HG03025 (cell line): ENCODE data around the gene BTK.

Source experiments
- ATAC-seq: cut with Tn5 transposase; IDR thresholded peaks from one replicate; pipeline ENCODE4 v1.9.1; 2021; ENCODE audit warnings: mild to moderate bottlenecking, moderate library complexity; ENCODE audit not compliant: unreplicated experiment, low FRiP score

The BTK gene

DNA sequence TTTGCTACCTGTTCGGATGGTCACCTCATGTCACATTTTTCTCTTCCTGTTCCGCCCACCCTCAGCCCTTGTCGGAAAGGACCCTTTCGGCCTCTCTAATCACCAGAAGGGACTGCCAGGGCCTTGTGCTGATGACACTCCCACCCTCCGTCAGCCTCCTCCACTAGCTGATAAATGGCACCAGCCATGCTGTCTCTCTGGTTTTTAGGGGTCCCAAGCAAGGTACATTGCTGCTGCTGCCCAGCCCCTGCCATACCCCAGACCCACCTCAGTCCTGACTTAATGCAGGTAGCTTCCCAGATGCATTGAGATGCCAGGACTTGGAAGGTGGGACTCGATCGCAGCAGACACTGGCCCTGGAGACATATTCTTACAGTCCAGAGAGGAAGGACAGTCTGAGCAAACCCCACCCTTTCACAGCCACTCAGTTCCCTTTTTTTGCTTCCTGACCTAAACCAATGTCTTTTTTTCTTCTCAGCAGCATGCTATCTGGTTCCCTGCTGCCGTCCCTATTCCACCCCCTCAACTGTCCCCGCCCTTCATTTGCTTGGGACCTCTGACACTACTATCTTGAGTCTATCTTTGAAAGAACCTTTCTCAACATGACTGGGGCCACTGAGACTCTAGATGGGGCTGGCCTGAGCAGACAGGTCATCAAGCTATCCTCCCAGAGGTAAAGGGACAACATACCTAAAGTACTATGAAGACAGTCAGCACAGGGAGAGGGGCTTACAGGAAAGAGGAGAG is at the start of gene BTK:
Gene BTK, minus strand, starts transcription at position 397 of the 747 bp plus-strand sequence. CDS start 10,907 bp downstream, outside the sequence.
- ATAC-seq, result peak; percentile 71

DNA sequence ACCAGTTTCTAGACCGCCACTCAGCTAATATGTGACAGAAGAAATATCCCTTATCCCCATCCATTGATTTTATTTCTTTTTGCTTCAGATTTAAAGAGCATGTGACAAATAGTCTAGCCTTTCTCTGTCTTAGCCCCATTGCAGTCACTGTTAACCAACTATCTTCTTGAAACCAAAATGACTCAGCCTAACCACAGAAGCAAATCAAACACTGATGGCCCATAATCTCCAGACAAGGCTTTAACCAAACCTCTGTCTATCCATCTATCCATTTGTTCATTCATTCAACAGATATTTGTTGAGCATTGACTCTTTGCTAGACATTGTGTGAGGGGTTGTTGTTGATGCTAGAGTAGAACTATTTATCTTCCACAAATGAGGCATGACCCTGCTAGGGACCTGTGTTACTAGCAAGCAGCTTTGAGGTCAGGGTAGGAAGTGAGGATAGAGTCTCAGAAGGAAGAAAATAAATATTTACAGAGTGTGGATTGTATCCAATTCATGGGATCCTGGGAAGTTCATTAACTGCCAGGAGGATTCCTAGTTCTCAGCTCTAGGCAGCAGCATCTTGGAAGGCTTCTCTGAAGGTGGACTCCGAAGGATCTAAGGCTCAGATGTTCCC is 44.6 kb upstream of the BTK start:
- peak; percentile 74 for ATAC-seq

DNA sequence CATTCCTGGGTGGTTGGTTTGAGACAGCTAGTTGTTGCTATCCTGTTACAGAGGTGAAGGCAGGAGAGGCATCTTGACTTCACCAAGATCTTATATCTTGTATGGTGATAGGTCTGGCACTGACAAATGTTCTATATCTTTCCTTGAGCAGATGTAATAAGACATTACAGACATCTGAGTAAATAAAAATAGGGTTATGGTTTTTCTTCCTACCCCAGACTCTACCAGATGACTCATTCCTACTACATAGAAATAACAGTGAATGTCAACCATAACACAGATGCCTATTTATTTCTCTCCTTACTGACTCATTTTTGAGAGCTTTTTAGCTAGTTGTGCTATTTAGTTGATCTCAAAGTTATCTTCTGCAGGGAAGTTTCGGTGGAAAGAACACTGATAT is 43.9 kb upstream of the BTK start:
- peak; percentile 45 for ATAC-seq

DNA sequence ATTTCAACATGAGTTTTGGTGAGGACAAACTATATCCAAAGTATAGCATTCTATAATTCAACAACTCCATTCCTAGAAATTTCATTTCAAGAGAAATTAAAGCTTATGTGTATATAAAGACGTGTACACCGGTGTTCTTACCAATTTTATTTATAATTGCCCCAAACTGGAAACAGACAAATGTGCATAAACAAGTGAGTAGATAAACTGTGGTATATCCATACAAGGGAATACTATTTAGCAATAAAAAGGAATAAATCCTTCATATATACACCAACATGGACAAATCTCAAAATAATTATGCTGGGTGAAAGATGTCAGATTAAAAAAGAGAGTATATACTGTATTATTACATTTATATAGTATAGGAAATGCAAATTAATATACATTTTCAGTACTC is 42.0 kb upstream of the BTK start:
- no peak for ATAC-seq

DNA sequence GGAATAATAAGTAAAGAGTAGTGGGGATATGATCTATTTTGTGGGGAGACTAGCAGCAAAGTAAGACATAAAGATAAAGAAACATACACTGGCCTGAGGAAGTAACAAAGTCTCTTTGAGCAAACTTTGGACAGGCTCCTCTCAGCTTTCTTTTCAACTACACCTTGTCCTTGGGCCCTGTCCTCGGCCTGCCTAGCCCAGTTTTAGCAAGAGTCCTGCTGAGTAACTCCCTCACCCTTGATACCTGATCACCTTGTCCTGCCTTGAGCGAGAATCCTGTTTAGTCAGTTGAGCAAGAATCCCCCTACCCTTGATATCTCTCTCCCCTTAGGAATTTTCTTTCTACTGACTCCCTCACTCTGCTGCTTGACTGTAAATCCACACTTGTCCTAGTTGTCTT is 33.5 kb upstream of the BTK start:
- no peak for ATAC-seq

DNA sequence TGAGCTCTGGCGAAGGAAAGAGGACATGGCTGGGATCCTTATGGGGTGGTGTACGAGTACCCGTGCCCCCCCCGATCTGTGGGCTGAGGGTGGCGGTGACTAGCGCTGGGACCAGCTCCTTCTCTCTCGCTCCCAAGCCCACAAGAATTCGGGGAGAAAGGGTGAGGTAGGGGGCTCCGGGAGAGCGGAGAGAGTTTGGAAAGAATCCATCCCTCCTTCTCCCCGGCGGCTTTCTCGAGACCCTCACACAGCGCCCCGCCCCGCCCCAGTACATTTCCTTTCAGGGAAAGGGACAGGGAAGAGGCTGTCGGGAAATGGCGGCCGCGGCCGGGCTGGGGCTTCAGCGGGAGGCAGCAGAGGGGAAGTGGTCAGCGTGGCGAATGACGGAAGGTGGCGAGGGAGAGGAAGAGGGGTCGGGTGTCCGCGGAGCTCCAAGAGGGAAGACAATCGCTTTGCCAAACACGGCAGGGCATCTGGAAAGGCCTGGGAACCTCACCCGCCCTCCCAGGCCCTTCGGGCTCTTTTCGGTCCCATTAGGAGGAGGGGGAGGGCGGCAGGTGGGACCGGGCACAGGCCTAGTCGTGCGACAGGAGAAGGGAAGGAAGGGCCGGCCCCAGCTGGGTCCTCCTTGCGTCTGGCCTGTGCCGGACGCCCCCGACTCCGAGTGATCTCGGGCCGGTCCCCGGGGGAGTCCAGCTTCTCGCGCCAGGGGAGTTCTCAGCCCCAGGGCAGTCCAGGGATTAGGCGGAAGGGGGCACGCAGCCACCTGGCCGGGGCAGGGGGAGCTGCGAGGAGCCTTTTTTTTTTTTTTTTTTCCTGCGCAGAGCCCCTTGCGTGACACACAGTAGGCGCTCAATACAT is 32.2 kb upstream of the BTK start:
- no peak for ATAC-seq

DNA sequence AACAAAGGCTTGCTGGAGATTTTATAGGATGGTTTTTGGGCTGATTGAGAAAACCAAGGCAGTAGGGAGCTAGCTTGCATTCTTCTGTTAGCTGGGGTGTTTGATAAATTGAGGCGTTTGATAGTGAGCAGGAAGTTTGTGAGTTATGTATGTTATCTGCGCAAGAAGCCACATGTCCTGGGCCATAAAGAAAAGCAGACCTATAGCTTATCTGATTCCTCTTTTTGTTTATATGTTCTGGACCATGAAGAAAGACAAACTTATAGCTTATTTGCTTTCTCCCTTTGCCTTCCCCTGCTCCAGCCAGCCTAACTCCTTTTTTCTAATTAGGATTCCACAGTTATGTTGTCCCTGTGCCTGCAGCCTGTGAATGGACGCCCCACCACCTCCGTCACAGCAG is 31.2 kb upstream of the BTK start:
- no peak for ATAC-seq

DNA sequence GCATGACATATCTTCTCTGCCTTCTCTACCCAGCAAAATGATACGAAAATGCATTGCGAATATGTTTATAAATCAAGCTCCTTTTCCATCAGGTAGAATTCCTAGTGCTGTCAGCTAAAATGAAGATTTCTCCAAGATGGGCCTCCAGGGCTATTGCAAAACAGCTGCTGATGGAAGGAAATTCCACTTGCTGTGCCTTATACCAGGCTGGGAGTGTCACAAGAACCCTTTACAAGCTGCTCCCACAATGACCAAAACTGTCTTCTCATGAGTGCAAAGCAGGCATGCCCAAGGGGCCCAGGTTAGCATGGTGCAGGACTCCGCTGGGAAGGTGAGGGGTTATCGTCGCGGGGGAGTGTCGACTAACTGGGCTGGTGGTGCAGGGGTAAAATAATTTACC is 30.7 kb upstream of the BTK start:
- no peak for ATAC-seq

DNA sequence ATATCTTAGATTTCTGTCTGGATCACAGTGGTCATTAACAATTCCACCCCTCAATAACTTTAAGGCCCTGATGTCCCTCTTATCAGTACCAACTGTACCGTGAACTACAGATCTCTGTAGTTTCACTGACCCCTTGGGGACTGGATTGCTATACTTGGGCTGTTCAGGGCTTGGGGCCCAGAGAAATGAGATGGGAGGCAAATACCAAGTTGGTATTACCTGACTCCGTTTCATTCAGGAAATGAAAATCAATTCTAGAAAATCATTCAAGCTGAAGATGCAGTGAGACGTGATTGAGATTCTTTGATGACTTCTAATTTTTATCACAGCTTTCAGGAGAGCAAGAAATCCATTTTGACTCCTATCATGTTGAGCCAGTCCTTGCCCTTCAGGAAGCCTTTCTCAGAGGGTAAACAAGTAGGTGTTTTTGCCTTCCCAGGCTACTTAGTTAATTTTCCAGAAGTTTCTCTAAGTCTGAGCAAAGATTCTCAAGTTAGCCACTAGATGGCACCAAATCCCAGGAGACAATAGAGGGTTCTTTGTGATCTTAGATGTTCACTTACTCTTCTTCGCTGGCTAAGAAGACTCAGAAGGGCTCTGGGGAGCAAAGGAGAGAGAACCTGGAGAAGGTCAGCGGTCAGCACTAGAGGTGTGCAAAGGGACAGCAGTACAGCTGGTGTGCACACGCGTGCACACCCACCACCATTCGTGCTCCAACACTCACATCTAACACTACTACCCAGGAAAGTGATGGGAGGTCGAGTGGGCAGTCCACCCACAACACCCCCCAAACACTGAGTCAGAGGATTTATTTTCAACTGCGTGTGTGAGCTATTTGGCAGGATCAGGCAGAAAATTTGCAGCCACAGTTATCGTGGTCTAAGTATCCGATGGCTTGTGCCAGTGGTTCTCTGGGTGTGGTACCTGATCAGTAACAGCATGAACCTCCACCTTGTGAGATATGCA is 29.5 kb upstream of the BTK start:
- ATAC-seq, result peak; percentile 19

DNA sequence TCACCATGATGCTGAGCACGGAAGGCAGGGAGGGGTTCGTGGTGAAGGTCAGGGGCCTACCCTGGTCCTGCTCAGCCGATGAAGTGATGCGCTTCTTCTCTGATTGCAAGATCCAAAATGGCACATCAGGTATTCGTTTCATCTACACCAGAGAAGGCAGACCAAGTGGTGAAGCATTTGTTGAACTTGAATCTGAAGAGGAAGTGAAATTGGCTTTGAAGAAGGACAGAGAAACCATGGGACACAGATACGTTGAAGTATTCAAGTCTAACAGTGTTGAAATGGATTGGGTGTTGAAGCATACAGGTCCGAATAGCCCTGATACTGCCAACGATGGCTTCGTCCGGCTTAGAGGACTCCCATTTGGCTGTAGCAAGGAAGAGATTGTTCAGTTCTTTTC is 26.0 kb upstream of the BTK start:
- no peak for ATAC-seq

DNA sequence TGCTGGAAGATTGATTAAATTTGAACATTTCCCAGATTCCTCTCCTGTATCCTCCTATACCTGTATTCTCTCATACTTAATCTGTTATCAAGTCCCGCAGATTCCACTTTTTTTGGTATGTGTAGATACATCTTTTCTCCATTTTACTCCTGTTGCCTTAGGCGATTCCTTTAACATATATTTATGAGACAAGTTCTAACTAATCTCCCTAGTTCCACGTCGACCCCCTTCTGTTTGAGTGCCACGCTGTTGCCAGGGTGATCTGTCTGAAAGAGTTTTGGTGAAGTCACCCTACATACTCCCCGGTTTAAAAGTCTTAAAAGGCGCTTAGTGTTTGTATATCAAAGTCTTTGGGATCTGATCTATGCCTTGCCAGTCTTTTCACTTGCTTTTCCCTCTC is 24.5 kb upstream of the BTK start:
- no peak for ATAC-seq

DNA sequence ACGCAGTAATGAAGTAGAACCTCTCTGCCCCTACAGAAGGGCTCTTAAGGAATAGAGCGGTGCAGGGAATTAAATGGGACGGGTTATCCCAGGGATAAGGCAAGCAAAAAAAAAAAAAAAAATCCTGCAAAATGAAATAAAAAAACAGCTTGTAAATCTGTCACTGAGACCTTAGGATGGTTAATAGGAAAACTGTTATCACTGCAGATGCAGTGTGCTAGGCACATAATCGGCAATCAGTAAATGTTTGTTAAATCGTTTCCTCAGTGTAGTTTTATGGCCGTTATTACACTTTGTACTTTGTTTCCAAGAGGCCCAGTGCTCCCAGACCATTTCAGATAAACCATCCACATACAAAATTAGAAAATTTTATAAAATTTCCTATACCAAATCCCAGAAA is 23.1 kb upstream of the BTK start:
- no peak for ATAC-seq

DNA sequence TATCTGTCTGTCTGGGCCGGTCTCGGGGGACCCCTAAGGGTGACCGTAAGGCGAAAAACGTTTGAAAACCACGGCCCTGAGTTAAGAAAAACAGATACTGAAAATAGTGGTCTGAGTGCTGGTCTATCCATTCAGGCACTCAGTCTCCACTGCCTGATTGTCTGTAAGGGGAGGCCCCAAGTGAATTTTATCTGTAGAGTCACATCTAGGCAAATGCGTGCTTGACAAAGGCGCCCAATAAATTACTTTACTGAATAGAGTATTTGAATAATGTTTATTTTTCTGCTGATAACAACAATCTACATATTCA is 22.5 kb upstream of the BTK start:
- peak; percentile 33 for ATAC-seq

DNA sequence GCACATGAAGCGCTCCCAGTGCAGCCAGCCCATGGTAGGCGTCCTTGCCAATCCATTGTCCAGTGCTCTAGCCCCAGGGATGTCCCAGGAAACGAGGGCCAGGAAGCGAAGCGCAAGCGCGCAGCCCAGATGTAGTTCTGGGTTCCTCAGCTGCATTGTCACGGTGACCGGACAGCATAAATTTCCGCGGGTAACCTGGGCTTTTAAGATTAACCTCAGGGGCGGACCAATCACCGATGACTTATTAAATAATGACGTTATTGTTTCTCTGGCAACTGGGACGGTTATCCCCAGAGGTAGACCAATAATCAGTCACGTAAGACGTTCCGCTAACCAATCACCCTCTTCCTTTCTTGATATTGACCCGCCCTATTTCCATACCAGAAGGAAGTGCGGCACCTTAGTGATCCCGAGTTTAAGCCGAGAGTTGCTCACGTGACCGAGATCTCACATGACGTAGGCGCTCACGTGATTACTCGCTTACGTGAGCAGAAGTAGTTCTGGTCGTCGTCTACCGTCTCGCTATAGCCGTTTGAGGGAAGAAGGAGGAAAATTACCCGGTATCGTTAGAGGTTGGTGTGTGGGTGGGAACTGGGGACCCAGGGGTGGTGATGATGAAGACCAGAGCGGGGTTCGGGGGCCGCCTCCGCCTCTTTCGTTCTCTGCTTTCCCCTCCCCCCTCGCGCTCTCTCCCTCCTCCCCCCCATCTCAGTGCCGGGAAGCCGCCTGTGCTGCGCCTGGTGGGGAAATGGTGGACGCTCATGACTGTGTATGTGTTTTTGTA is 21.9 kb upstream of the BTK start, which contains the start of the genes GLA and HNRNPH2:
Gene GLA, minus strand, starts transcription at position 178 of the 784 bp plus-strand sequence. Its CDS starts 22 bp downstream, at position 156.
Gene HNRNPH2, plus strand, starts transcription at position 475 of the 784 bp plus-strand sequence. CDS start 3,767 bp downstream, outside the sequence.
- ATAC-seq, result peak; percentile 94

DNA sequence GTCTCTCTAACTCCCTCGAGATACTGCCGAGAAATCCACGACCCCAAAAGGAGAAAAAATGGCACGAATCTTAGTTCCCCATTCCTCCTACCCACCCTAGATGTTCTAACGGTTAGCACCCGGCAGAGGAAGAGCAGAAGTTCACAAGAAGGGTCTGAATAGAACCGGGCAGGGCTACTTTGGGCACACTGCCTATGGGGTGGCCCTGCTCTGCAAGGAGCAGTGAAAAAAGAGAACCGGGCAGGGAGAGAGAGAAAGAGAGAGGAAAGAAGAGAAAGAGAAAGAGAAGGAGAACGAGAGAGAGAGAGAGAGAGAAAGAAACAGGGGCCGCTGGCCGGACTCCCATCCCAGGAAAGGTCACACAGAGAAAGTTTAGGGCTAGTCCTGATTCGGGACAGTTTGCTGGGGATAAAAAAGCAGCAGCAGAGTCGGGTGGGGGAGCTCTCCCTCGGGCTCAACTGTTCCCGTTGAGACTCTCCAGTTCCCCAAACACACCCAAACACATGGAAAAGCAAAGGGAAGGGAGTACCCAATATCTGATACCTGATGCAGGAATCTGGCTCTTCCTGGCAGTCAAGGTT is 21.3 kb upstream of the BTK start:
- no peak for ATAC-seq

DNA sequence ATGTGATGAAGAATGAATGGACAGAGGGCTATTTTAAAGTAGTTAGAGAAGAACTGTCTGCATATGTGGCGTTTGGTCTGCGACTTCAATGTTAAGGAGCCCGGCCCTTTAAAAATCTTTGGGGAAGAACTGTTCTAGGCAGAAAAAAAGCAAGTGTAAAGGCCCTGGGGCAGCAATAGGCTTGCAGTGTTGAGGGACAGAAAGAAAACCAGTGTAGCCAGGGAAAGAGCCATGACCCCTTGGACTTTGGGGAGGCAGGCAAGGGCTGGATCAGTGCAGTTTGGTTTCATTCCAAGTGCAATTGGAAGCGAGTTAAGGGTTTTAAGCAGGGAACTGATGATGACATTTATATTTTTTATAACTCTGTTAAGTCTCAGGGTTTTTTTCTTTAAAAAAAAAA is 13.8 kb upstream of the BTK start:
- ATAC-seq, result no peak

DNA sequence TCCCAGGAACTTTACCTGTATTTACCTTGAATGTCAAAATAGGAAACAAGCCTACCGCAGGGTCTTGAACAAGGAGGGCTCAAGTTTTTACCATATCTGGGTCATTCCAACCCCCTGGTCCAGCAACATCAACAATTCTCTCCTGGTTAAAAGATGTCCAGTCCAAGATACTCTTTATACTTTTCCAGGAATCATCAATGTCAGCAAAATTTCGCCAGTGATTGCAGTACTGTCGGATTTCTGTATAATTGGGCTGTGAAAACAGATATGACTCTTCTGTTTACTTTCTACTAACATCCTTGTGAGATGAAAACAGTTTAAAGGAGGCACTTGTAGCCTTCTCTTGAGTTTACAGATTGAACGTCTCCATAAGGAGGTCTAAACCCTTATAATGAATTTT is 12.7 kb upstream of the BTK start:
- ATAC-seq, result no peak

DNA sequence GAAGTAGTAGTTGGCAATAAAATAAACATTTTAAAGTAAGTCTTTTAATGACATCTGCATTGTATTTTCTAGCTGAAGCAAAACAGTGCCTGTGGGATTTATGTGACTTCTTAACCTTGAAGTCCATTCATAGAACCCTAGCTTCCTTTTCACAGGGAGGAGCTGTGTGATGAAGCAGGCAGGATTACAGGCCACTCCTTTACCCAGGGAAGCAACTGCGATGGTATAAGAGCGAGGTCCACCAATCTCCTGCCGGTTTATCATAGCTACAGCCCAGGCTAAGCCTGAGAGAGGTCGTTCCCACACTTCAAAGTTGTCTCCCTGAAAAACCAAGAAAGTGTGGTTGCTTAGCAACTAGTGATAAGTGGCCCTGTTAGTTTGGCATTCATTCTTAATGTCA is 11.8 kb upstream of the BTK start:
- no peak for ATAC-seq

DNA sequence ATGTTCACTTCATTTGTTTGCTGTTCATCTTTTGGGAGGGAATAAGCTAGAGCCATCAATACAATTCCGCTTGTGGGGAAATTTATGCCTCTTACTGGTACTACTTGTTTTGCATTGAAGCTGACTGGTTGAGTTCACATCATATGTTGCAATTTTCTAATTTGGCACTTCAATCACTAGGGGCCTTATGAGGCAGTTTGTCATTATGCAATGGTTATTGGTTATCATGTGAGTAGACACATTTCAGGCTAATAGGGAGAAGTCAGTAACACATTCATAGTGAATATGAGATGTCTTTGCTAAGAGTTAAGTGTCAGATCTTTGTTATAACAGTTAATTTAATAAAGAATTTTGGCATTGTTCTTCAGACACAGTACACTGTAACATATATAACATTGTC is 9.8 kb upstream of the BTK start:
- no peak for ATAC-seq
